GM12865 (cell line): ENCODE results near the gene SLC30A1.

Source experiments
- DNase-seq: peaks from one replicate; pipeline ENCODE4 v3.0.0; 2010; ENCODE audit warnings: low read depth
- H3K4me3 ChIP-seq: 2 replicates; pipeline ENCODE4 v1.5.1; 2011; ENCODE audit warnings: mild to moderate bottlenecking, low read depth, low read length, control low read depth
- TF ChIP-seq, protein P1 (sequence below): IDR thresholded peaks from 2 replicates; pipeline ENCODE4 v1.5.1; 2011; ENCODE audit warnings: low read length, control low read depth, low read depth, inconsistent platforms; ENCODE audit not compliant: insufficient read depth; ENCODE audit errors: missing control alignments

The SLC30A1 gene

DNA sequence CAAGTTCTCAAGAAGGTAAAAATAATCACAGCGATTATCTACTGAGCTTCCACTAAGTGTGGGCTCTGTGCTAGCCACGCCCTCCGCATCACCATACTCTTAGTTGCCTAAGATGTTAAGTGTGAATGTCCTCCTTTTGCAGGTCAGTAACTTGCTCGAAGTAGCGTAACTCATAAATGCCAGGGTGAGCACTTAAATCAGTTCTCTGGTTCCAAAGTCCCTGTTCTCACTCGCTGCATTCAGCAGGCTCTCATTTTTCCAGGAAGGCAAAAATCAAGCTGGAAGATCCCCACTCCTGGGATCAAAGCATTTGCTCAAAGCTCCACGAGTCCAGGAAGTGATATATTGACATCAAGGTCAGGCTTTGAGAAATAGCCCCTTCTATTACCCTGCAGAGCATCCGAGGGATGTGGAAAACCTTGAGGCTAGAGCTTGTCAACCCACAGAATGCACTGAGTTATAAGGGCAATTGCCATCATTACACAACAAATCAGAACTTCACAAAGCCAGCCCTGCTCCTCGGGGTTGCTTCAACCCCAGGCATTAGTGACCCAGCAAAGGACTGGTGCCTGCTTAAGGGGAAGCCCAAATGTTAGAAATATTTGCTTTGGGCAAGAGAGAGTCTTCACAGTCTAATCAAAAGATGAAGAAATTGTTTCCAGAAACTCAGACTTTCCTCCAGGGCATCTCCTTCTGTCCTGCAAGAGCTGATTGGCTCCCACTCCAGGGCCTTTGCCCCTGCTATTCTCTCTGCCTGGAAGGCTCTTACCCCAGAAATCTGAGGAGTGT lies 19.5 kb downstream of the SLC30A1 start:
- TF ChIP-seq, protein P1, sequence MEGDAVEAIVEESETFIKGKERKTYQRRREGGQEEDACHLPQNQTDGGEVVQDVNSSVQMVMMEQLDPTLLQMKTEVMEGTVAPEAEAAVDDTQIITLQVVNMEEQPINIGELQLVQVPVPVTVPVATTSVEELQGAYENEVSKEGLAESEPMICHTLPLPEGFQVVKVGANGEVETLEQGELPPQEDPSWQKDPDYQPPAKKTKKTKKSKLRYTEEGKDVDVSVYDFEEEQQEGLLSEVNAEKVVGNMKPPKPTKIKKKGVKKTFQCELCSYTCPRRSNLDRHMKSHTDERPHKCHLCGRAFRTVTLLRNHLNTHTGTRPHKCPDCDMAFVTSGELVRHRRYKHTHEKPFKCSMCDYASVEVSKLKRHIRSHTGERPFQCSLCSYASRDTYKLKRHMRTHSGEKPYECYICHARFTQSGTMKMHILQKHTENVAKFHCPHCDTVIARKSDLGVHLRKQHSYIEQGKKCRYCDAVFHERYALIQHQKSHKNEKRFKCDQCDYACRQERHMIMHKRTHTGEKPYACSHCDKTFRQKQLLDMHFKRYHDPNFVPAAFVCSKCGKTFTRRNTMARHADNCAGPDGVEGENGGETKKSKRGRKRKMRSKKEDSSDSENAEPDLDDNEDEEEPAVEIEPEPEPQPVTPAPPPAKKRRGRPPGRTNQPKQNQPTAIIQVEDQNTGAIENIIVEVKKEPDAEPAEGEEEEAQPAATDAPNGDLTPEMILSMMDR, result no peak
- no peak overlapping the region for H3K4me3 ChIP-seq
- DNase-seq, result no peak

DNA sequence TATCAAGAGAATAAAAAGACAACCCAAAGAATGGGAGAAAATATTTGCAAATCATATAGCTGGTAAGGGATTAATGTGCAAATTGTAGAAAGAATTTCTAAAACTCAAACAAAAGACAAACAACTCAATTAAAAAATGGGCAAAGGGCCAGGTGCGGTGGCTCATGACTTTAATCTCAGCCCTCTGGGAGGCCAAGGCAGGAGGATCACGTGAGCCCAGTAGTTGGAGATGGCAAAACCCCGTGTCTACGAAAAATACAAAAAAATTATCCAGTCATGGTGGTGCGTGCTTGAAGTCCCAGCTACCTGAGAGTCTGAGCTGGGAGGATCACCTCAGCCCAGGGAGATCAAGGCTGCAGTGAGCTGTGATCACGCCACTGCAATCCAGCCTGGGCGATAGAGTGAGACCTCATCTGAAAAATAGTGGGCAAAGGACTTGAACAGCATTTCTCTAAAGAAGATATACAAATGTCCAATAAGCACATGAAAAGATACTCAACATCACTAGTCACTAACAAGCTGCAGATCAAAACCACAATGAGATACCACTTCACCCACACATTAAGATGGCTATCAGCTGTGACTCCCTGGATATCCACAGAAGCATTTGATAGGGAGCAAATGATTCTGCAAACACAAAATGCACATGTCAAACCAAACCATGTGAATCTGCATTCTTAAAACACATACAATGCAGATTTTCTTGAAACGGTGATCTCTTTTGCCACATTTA lies 20.9 kb downstream of the SLC30A1 start:
- no peak overlapping the region for H3K4me3 ChIP-seq
- TF ChIP-seq, protein P1, result no peak
- DNase-seq, result no peak

DNA sequence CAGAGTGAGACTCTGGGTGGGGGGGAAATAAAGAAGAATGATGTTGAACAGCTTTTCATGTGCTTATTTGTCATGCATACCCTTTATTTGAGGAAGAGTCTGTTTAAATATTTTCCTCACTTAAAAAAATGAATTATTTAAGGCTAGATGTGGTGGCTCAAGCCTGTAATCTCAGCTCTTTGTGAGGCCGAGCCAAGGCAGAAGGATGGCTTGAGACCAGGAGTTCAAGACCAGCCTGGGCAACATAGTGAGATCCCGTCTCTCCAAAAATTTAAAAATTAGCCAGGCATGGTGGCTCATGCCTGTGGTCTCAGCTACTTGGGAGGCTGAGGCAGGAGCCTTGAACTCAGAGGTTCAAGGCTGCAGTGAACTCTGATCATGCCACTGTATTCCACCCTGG lies 25.4 kb downstream of the SLC30A1 start:
- H3K4me3 ChIP-seq, result no peak overlapping the region
- no peak for DNase-seq
- TF ChIP-seq, protein P1, result no peak

DNA sequence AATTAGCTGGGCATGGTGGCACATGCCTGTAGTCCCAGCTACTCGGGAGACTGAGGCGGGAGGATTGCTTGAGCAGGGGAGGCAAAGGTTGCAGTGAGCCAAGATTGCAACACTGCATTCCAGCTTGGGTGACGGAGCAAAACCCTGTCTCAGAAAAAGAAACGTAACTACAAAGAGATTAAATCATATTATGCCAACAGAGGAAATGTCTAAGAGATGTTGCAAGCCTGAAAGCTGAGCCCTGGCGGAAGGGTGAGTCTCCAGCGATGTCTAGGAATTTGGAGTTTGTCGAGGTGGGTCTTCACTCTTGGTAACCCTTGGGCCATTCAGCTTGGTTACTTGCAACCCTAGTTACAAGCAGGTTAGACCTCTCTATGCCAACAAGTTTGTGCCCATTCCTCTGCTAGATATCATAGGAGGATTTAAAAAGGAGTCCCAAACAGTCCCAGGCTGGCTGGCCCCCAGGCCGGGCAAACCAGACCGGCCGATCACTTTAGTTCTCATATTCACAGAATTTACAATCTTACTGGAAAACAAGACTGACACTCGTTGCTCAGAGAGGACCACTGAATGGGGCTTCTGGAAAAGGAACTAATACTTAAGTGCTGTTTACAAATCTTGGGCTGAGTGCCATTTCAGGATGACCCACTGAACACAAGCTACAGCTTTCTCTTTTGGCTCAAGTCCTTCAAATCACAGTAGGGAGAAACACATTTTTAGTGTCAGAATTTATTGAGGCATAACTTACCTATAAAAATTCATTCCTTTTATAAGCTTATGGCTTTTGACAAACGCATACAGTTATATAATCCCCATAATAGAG lies 27.1 kb downstream of the SLC30A1 start:
- TF ChIP-seq, protein P1, result no peak
- H3K4me3 ChIP-seq, result no peak overlapping the region
- no peak for DNase-seq

DNA sequence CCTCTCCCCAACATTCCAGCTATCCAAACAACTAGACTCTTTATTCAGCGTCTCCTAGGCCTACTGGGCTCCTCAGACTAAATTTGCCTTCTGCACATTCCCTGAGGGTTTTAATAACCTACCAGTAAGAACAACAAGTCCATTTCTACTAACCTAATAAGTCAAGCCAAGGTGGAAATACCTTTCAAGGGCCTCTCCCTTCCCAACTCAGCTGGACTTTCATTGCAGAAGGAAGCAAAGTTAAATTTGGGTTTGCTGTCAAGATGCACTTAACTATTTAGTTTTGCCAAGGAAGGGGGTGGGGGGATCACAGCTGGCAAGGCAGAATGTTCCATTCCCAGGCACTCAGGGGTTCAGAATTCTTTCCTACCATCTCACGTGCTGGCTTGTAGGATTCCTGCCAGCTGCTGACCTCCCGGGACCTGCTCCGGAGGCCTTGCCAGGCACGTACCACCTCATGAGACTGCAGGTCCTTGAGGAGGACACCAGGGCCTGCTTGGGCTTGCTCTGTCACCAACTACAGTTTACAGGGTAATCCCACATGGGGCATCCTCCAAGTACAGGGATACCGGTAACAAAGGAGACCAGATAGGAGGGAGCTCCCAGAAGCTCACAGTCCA lies 29.8 kb downstream of the SLC30A1 start:
- DNase-seq, result no peak
- TF ChIP-seq, protein P1, result no peak
- no peak overlapping the region for H3K4me3 ChIP-seq

DNA sequence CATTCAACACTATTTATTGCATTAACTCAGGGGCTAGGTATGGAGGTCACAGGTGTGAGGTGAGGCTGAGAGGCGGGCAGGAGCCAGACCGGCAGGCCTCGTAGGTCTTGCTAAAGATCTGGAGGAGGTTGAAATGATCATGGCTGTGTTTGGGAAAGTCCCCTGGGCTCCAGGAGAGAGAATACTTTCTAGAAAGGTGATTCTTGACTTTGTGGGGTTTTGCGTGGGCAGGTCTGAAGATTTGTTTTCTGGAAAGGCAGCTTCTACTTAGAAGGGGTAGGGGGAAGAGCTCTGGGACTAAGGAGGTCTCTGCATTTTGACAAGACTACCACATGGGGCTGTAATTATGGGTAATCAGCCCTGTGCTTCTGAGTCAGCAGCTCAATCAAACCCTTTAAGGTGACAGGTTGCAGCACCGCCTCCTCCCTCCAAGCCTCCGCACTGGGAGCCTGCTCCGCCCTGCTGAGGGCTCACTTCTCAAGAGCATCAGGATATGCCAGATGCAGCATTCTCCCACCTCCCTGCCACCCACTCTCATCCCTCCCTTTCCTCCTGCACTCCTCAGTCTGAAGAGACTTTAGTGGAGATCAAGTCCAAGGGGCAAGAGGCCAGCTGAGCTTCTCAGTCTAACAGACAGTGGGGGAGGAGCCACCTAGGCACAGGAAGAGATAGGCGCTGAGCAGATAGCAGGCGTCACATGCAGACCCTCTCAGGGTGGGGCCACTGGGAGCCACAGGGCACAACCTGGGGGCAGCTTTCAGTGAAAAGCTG lies 30.5 kb downstream of the SLC30A1 start:
- H3K4me3 ChIP-seq, result no peak overlapping the region

More for the DNA sequence above, 30.5 kb downstream of the SLC30A1 start:
- peak; percentile 25 for DNase-seq
- TF ChIP-seq, protein P1, result no peak
